NCI-H1092 treated with DMSO at 0.1 percent for 48 hours (cell line): ENCODE data around the gene RBBP8.
"Not testable (repeated sequence)": the region's sequence is repeated elsewhere in the genome, so short reads cannot be mapped to it uniquely, and the experiment has no call there.

ENCODE experiments used
- DNase-seq: peaks from one replicate; lab custom pipeline; 2025; lab: John Stamatoyannopoulos, UW

Gene RBBP8

DNA sequence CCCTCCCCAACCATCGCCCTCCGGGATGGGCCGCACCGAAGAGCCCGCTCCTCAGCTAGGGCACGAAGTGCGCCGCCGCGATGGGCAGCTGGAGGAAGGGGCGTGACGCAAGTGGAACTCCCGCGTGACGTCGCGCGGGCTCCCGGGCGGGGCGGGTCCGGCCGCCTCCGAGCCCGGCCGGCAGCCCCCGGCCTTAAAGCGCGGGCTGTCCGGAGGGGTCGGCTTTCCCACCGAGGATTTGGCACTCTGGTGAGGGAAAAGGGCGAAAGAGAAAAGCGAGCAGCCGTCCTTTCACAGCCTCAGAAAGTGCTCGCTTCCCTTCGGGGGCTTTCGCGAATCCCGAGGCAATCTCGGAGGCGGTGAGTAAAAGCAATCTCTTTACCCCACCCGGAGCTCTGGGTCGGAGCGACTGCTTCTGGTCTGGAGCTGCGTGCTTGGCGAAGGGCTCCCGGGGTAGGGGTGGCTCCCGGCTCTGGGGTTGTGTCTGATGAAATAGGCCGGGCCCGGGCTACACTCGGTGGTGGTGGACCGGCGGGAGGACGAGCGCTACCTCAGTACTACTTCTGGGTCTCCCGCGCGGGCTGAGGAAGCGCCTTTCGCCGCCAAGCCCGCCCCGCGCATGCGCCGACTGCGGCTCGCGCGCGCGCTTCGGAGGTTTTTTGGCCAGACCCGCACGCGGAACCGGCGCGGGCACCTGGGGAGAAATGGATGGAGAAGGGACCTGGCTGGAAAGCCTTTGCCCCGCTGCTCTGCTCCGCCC, at the start of gene RBBP8:
Gene RBBP8, plus strand, starts transcription at position 123 of the 760 bp plus-strand sequence. CDS start 3,524 bp downstream, outside the sequence.
- DNase-seq: peak; percentile 92

DNA sequence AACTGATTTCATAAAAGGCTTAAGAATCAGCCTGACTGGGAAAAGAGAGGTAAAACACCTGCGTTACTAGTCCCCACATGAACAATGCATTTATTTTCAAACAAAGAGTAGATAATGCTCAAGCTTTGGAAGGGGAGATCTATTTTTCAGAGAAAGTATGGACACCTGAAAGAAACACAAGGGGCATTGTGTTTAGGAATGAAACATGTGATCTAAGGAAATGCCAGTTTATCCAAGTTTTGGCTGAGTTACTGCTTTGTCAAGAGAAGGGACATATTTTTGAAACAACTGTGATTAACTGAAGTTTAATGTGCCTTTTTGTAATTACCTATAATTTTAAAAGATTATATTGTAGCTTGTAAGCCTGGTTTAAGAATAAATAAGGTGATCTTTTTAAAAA, 49.3 kb upstream of the RBBP8 start:
- DNase-seq: no peak

DNA sequence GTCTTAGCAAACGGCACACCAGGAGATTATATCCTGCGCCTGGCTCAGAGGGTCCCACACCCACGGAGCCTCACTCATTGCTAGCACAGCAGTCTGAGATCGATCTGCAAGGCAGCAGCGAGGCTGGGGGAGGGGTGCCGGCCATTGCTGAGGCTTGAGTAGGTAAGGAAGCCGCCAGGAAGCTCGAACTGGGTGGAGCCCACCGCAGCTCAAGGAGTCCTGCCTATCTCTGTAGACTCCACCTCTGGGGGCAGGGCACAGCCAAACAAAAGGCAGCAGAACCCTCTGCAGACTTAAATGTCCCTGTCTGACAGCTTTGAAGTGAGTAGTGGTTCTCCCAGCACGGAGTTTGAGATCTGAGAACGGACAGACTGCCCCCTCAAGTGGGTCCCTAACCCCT, 47.4 kb upstream of the RBBP8 start:
- DNase-seq: not testable (repeated sequence)

DNA sequence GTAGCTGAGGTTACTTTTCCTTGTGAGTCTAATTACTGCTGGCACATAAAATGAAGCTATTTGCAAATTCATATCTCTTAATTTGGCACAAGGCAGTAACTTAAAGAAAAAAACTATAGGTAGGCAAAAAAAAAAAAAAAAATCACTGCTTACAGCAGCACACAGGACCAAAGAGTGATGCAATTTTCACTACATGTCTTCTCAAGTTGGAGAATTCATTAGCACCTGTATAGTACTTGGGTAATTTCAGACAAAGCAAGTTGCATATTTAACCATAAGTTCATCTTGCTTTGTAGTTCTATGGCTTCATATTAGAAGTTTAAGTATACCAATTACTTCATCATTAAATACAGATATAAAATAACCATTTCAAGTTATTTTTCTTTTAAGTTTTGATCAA, 33.7 kb upstream of the RBBP8 start:
- no peak for DNase-seq

DNA sequence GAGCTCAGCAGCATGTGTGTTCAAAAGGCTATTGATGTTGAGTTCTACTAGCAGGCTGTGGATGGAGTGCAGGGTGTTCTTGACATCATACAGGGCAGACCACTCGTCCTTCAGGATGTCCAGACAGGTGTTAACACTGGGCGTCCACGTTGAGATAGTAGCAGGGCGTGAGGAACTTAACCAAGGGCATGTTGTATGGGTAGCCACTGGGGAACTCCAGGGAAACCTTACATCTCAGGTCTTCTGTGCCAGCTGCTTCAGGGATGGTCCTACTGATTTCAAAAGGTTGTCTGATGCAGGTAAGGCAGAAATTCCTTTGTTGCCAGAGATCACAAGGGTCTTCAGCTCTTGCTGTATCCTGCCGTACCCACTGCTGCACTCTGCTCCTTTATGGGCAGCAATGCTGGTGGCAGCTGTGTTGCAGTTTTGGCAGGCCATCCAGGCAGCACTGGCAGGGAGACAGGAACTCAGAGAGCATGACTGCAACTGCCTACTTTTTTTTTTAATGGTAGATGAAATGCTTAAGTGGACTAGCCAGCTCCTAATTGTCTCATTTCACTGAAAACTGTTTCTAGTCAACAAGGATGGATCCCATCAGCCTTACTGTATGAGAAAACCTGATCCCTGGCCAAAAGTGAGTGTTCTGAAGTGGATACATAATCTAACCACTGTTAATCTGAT, 32.4 kb upstream of the RBBP8 start:
- peak; percentile 85 for DNase-seq

DNA sequence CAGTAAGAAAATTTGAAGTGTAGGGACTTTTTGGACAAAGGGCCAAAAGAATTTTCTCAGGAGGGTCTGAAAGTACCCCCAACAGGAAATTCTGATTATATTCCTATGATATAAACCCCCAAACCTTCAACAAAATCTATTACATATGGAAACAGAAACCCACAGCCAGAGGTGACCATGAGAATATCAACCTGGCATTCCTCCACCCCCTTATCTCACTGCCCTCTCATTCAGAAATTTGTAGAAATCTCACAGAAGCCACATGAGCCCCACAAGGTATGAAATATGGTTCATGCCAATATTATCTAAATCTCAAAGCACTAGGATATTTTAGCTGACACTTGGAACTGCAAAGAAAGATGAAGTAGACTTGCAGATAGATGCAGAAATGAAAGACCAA, 31.0 kb upstream of the RBBP8 start:
- DNase-seq: no peak

DNA sequence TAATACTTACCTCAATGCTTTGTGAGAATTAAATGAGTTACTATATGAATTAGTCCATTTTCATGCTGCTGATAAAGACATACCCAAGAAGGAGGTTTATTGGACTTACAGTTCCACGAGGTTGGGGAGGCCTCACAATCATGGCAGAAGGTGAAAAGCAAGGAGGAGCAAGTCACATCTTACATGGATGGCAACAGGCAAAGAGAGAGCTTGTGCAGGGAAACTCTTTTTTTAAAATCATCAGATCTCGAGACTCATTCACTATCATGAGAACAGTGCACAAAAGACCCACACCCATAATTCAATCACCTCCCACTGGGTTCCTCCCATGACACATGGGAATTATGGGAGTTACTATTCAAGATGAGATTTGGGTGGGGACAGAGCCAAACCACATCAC, 29.9 kb upstream of the RBBP8 start:
- DNase-seq: not testable (repeated sequence)

DNA sequence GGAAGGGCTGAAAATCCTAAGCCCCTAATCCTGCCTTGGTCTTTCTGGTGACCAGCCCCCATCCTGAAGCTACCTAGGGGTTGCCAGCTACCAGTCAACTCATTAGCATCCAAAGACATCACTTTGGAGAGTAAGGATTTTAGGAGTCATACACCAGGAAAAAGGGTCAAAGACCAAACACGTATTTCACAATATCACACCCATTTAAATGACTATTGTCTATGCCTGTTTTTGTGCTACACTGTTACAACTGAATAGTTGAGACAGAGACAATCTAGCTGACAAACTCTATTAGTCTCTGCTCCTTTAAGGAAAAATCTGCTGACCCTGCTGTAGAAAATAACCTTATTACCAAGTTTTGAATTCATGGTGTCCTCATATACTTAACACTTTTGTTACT, 21.0 kb upstream of the RBBP8 start:
- DNase-seq: no peak

DNA sequence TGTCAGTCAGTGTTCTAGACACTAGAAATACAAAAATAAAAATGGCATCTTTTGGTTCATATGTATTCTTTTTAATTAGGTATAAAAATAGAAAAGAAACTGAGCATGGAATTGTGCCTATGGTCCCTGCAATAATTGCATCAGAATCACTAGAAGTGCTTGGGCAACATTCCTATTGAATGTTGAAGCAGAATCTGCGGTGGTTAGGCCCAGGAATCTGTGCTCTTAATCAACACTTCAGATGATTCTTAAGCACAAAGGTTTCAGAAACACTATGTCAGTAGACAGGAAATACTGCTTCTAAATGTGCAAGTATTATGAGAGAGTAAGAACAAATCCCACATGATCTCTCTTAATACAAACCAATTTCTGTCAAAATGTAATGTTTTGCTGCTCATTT, 20.3 kb upstream of the RBBP8 start:
- DNase-seq: no peak

DNA sequence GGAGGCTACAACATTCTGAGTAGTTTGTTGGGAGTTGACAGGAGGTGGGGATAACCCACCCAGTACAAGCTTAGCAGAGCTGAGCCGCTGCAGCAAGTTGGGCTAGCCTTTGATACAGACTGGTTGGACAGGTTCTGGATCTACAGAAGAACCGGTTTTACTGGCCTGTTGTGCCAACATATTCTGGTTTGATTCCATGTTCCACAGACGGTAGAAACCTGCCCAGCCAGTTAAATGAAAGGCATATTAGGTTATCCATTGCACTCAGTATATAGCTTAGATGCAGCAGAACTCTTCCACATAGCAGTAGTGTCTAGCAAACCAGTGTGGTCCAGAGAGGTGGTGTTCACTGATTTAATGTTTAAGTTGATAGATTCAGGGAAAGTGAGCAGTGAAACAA, 19.3 kb upstream of the RBBP8 start:
- no peak for DNase-seq

DNA sequence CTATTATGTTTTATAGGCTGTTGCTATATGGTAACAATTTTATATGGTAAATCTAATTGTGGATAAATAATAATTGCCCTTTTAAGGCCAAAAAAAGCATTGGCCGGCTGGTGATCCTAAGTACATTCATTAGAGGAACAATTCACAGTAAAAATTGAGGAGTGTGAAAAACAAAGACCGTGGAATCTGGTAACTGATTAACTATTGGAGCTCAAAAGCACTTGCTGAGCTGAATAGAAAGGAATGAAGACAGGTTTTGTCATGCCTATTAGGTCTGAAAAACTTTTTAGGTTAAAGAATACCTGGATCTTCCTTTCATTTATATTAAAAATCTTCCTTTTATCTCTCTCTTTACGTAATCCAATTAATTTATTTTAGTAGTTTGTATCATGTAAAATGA, 18.5 kb upstream of the RBBP8 start:
- DNase-seq: no peak

DNA sequence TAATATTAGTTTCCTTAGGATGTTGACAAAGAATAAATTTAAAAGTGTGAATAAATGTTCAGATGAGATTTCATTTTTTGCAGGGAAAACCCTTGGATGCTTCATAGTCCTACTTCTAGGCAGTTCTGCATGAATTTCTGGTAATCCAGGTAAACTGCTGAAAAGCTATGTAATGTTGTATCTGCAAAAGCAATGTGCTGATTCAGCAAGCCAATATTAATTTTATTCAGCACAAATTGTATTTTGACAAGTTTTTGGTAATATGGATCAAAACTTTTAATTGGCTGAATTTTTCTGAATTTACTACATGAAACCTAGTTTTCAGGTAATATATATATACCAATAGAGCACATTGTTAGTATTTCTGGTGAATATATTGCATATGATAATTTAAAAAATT, 17.8 kb upstream of the RBBP8 start:
- no peak for DNase-seq

DNA sequence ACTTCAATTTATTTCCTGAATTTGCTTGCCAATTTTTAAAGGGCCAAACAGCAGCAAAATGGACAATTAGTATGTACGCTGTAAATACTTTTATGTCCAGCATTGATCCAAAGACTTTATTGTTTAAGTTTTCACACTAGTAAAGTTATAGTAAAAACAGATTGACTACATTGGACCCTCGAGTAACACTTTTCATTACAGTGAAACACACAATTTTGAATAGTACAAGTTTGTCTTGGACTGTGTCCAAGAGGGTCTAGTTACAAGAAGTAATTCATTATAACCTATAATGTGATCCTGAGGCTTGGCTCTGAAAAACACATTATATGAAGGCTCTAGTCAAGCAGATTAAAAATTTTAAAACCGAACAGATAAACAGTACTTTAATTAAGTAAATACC, 11.4 kb upstream of the RBBP8 start:
- DNase-seq: peak; percentile 52

DNA sequence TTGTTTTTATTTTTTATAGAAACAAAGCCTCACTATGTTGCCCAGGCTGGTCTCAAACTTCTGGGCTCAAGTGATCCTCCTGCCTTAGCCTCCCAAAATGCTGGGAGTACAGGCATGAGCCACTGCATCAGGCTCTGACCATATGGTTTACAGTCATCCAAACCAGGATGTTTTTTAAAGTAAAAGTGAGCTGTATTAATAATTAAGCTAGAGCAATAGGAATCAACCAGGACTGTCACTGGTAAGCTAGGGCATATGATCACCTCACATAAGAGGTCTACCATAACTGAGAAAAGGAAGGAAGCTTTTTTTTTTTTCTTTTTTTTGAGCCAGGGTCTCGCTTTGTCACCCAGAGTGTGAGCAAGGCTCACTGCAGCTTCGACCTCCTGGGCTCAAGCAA, 8.5 kb upstream of the RBBP8 start:
- DNase-seq: no peak

DNA sequence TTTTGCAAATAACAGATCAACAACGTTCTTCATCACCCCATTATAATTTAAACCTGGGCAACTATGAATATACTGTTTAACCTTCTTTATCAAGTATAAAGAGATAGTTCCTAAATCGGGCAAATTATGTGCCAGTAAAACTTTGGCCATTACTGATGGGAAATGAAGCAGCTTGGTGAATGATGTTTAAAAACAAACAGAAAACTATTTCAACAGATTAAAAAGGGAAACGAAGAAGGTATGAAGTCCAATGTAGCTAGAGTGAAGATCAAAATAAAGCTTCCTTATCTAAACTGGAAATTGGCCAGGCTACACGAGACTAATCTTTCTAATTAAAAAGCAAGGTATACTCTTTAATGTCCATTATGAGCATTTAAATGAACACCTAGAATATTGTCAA, 6.7 kb upstream of the RBBP8 start:
- no peak for DNase-seq

DNA sequence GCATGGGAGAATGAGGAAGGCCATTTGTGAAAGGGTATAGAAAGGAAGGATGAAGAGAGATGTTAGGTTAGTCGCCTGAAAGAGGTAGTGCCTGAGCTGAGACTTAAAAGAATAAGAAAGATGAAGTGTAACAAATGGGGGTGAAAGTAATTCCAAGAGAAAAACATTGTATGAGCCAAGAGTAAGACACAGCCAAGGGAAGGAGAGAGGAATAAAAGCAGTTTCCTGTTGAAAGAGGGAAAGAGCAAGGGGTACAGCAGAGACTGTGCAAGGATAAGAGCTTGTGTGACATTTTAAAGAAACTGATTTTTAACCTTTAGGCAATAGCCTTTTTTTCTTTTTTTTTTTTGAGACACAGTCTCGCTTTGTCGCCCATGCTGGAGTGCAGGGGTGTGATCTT, 4.8 kb upstream of the RBBP8 start:
- no peak for DNase-seq

DNA sequence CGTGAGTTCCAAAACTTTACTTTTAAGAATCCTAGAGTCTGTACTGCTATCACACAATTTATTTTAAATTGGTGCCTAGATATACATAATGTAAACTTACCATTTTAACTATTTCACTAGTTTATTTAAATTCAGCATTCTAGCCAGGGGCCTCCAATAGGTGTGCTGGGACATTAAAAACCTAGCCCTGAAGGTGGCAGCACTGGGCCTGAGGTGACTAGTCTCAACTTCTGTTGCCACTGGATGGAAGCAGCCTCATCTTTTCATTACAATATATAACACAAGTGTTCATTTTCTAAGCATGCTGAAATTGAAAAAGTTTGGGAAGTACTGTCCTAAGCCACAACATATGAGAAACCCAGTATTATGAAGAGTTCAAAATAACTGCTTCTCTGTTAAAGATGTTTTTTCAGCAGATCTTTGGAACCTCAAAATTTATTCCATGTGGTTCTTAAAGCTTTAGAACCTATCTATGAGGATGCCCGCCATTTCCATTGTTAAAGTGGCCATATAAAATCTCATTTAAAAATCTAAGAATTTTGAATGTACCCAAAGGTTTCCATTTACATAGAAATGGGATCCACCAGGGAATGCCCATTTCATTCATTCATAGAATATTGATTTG, 2.9 kb upstream of the RBBP8 start:
- DNase-seq: peak; percentile 55

DNA sequence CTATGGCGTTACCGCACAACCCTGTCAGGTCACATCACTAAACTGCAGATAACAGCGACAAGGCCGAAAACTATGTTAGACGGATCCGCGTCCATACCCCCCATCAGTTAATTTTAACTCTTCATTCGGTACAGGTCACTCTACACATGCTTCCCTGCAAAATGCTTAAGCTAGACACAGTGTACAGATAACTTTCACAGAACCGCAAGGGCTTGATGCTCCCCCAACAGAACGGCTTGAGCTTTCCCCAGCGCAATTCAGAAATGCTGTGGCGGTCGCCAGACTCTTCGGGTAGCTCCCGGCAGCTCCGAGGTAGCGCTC, 283 bp upstream of the RBBP8 start:
- no peak for DNase-seq

DNA sequence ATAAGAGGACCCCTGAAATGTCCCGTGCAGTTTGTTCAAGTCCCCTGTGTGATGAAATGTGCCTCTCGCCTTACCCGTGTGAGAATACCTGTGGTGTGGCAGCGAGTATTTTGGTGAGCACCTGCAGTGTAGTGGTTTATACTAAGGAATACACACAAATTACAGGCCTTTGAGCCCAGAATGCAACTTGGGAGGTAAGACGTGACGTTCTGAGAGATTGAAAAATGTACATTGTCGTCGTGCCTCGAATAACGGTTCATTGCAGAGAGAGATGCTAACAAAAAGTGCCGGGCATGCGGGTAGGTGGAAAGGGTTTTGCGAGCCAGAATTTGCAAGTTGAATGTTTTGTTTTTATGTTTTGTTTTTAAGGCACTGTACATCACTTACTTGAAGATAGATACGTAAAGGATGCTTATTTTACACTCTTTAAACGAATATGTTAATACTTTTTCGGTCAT, 867 bp downstream of the RBBP8 start:
- no peak for DNase-seq

DNA sequence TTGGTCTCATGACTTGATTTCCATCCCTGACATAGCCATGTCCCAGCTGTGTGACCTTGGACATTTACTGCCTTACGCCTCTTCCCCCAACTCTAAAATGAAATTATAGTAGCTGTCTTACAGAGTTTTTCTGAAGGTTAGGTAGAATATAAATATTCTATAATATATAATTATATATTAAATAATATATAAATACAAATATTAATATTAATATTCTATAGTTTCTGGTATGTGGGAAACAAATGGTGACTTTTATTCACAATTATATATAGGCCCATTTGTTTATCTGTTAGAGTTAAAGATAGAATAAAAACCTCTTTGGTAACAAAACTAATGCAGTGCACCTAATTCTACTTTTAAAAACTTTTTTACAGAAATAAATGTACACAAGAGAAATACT, 1.7 kb downstream of the RBBP8 start:
- no peak for DNase-seq

DNA sequence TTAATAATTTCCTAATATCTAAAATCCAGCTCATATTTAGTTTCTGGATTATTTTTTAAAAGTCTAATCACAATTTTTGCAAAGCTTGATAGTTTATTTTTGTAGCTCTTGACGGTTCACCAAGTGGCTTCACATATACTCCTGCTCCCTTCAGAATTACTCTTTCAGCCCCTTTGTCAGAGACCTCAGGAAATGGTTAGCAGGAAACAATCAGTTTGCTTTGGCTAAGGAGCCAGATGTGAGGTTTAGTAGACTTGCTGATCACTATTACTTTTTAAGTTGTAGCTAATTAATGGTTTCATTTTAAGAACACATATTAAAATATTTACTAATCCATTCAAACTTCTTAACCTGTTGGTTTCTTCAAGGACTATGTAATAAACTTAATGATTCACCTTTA, 2.3 kb downstream of the RBBP8 start:
- DNase-seq: no peak

DNA sequence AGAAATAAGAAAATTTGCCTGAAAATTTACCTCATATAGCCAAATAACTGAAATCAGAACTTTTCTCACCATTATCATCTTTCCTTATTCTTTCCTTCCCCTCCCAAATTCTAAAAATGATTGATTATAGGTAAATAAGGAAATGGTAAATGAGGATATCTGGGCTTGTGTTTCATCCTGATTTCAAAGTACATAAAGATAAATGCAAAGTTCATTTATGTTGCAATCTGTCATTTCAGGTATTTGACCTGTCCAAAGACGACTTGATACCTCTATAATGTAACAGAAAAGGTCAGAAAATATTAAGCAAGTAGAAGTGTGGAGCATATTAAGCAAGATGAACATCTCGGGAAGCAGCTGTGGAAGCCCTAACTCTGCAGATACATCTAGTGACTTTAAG, 3.4 kb downstream of the RBBP8 start:
- DNase-seq: no peak

DNA sequence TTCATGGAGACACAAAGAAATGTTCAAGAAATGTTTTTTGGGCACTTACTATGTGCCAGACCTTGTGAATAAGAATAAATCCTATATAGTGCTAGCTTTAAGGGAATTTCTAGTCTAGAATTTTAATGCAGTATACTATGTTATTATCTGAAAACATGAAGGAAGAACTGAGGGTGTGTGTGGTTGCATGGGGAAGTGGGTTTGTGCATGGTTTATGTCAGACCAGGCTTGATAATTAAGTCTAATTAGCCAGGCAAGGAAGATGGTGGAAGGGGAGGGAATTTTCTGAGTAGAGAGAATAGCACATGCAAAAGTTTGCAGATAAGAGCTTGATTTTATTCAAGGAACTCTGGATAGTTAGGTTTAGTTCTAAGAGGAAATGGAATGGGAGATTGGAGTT, 6.5 kb downstream of the RBBP8 start:
- DNase-seq: no peak
